HG02943 (cell line): ENCODE results near the gene MIPOL1.
"Not testable (repeated sequence)": the region's sequence is repeated elsewhere in the genome, so short reads cannot be mapped to it uniquely, and the experiment has no call there.

ENCODE experiments used
- ATAC-seq: cut with Tn5 transposase; IDR thresholded peaks from one replicate; pipeline ENCODE4 v1.9.1; 2021; ENCODE audit warnings: mild to moderate bottlenecking, low read depth, moderate library complexity; ENCODE audit not compliant: unreplicated experiment

MIPOL1 gene

GRCh38 chr14:37497422-37497821 lies 299.7 kb downstream of the MIPOL1 start:
- no peak for ATAC-seq

DNA sequence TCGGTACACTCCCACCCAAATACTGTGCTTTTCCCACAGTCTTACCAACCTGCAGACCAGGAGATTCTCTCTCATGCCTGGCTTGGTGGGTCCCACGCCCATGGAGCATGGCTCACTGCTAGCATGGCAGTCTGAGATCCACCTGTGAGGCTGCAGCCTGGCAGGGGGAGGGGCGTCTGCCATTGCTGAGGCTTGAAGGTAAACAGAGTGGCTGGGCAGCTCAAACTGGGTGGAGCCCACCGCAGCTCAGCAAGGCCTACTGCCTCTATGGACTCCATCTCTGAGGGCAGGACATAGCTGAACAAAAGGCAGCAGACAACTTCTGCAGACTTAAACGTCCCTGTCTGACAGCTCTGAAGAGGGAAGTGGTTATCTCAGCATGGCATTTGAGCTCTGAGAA lies 304.1 kb downstream of the MIPOL1 start:
- ATAC-seq = no peak

GRCh38 chr14:37508503-37508902 lies 310.8 kb downstream of the MIPOL1 start:
- no peak for ATAC-seq

- ATAC-seq = no peak
Measured at GRCh38 chr14:37512173-37512572, 314.4 kb downstream of the MIPOL1 start.

DNA sequence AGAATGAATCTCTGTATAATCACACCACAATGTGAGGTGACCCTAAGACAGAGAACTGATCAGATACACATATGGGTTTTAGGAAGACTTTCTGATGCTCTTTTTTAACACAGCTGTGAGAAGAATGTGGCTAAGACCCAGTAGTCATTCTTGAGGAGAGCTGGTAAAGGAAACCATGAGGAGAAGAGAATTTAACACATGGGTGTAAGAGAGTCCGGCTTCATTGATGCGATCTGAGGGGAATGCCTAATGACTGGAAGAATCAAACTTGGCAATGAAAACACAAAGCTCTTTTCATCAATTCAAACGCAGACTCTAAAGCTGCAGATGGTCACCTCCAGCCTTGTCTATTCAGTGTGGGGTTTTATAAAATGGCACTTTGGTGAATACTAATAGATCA lies 318.0 kb downstream of the MIPOL1 start:
- no peak for ATAC-seq

DNA sequence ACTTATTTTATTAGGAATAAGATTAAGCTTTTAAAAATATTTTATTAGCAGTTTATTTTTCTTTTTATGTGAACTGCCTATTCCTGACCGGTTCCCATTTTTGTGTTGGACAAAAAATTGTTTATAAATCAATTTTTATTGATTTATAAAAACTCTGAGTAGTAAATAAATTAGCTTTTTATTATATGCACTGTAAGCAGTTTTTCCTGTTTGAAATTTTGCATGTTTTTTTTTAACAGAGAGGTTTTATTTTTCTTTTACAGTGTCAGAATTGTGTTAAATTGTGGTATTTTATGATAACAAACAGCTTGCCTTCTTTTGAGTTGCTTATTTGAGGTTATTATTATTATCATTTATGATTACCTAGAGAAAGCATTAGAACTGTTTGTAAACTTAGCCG lies 329.3 kb downstream of the MIPOL1 start:
- ATAC-seq = no peak

DNA sequence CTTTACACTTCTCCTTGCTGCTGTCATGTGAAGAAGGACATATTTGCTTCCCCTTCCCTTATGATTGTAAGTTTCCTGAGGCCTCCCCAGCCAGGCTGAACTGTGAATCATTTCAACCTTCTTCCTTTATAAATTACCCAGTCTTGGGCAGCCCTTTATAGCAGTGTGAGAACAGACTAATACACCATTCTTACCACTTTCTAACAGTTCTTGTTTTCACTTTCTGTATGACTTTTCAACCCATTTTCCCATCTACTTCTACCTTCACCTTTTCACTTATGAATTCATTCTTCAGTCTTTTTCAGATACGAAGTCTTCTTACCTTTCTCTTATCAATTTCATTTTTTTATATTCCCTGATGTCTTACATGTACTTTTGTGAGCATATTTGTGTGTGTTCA lies 342.3 kb downstream of the MIPOL1 start:
- ATAC-seq = no peak

GRCh38 chr14:37544407-37544806 lies 346.7 kb downstream of the MIPOL1 start:
- no peak for ATAC-seq

GRCh38 chr14:37545174-37545573 lies 347.4 kb downstream of the MIPOL1 start:
- no peak for ATAC-seq

- no peak for ATAC-seq
Measured at GRCh38 chr14:37546621-37547447, 349.1 kb downstream of the MIPOL1 start.

DNA sequence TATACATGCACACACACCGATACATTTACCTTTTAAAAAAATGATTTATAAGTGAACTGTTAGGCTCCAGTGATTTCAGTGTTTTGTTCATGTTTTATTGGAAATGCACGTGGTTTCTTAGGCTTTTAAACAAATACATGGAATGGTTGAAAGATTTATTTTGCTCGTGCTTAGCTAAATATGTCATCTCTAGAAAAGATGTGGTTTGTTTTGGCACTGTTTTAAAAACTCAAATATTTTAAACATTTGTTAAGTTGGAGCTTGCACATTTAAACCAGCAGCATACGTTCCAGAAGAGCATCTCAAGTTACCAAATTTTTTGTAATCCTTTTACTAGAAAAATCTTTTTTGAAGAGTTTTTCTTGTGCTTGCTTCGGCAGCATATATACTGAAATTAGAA lies 352.8 kb downstream of the MIPOL1 start:
- ATAC-seq = no peak

GRCh38 chr14:37551119-37551518 lies 353.4 kb downstream of the MIPOL1 start:
- no peak for ATAC-seq

GRCh38 chr14:37553935-37554550 lies 356.3 kb downstream of the MIPOL1 start:
- ATAC-seq = no peak

- not testable (repeated sequence) for ATAC-seq
Measured at GRCh38 chr14:37555596-37555995, 357.9 kb downstream of the MIPOL1 start.

GRCh38 chr14:37558740-37559139 lies 361.0 kb downstream of the MIPOL1 start:
- ATAC-seq = no peak

GRCh38 chr14:37559386-37559785 lies 361.6 kb downstream of the MIPOL1 start:
- no peak for ATAC-seq

GRCh38 chr14:37563189-37563588 lies 365.5 kb downstream of the MIPOL1 start:
- ATAC-seq = no peak

GRCh38 chr14:37565550-37565949 lies 367.8 kb downstream of the MIPOL1 start:
- no peak for ATAC-seq

DNA sequence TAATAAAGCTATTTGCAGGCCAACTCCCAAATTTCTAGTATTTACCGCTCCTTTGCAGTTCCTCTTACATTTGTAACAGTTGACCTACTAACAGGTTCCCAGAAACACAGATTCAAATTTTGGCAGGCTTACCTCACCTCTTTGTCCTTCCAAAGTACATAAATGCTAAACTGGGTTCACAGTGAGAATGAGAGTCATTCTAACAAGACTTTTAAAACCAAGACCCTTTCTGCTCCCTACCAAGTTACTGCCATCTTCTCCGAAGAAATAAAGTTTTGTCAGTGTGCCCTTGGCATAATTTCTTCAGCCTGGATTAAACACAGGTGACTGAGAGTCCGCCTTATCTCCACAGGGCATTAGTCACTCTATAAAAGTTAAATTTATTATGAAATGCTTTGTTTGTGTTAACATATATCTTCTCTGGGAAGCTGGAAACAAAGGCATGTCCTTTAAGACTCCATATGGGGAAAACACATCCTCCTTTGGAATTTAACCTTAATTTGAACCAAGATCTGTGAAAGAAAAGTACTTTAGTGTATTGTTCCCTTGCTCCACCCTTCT lies 369.2 kb downstream of the MIPOL1 start:
- no peak for ATAC-seq

DNA sequence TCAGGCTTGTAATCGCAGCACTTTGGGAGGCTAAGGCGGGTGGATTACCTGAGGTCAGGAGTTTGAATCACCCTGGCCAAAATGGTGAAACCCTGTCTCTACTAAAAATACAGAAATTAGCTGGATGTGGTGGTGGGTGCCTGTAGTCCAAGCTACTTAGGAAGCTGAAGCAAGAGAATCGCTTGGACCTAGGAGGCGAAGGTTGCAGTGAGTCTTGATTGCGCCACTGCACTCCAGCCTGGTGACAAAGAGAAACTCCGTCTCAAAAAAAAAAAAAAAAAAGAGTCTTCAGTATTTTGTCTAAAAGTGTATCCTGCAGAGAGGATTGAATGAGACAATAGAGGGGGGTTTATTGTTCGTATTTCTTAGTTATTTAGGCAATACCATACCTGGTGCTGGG lies 372.0 kb downstream of the MIPOL1 start:
- no peak for ATAC-seq

DNA sequence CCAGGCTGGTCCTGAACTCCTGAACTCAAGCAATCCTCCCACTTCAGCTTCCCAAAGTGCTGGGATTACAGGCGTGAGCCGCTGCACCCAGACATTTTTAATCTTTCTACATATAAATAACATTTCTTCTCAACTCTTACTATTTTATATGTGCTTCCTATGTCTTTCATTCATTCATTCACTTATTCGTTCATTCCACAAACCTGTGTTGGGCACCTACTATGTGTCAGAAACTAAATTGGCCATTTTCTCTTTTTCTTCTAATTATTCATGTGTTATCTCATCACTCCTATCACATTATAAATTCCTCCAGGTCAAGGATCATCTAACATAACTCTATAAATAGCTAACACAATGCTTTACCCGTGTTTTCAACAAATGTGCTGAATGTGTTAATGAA lies 373.7 kb downstream of the MIPOL1 start:
- no peak for ATAC-seq

DNA sequence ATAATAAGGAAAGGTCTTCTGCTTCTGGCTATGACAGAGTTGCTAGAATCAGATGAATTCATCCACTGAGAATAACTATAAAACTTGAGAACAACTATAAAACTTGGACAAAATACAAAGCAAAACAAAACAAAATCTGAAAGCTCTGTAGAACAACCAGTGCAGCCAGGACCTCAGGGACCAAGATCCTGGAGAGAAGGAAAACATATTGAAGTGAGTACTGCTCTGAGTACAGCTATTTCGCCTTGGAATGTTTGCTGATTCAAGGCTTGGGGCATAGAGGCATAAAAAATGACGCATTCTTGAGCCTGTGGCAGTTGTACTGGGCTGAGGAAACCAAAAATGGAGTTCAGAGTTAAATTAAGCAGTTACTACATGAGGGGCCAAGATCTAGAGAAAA lies 375.6 kb downstream of the MIPOL1 start:
- no peak for ATAC-seq
